Tibial nerve (tissue), 3 donors: ENCODE measurements around the gene ABCA6.

Experiments
- CTCF ChIP-seq, 5 experiments: fragments of 200-600 bp in 3 of 5; fragments of 450-650 bp in 2 of 5; sonication (generic) in 3 of 5; IDR thresholded peaks; one replicate each; pipeline ENCODE4 v1.5.1; 2016 to 2019; ENCODE audit warnings: antibody characterized with exemption in 5 of 5, mild to moderate bottlenecking in 3 of 5, moderate library complexity in 2 of 5
- POLR2A ChIP-seq, 2 donors: fragments of 450-650 bp; IDR thresholded peaks; one replicate each; pipeline ENCODE4 v1.6.1; 2017; ENCODE audit warnings: antibody characterized with exemption in 2 of 2, mild to moderate bottlenecking in 2 of 2, moderate library complexity in 2 of 2

GRCh38 chr17:69048634-69049033 lies 93.1 kb downstream of the ABCA6 start:
- TF ChIP-seq CTCF (IDR thresholded peaks at IDR 0.05) = no peak
- no peak for TF ChIP-seq POLR2A (IDR thresholded peaks at IDR 0.05)
